ACC112 (cell line): ENCODE results near the gene TRPC4.

Experiments
- H2AFZ ChIP-seq: fragments of 200-600 bp; sonication (generic); one replicate; pipeline ENCODE4 v1.6.0; 2017; ENCODE audit warnings: antibody characterized with exemption, low read length; ENCODE audit not compliant: unreplicated experiment
- H3K27ac ChIP-seq: fragments of 200-600 bp; sonication (generic); 2 replicates; pipeline ENCODE4 v1.5.1; 2014; ENCODE audit warnings: low read depth, mild to moderate bottlenecking, antibody characterized with exemption, low read length, moderate library complexity
- H3K27me3 ChIP-seq: fragments of 200-600 bp; sonication (generic); 2 replicates; pipeline ENCODE4 v1.6.1; 2014; ENCODE audit warnings: mild to moderate bottlenecking, antibody characterized with exemption, low read length, moderate library complexity, mixed read lengths; ENCODE audit not compliant: insufficient read depth
- H3K36me3 ChIP-seq: fragments of 200-600 bp; sonication (generic); 2 replicates; pipeline ENCODE4 v1.6.1; 2016; ENCODE audit warnings: mild to moderate bottlenecking, antibody characterized with exemption, low read length, moderate library complexity, mixed read lengths; ENCODE audit not compliant: insufficient read depth
- H3K4me1 ChIP-seq: fragments of 200-600 bp; sonication (generic); one replicate; pipeline ENCODE4 v1.6.1; 2016; ENCODE audit warnings: low read length, mixed read lengths; ENCODE audit not compliant: insufficient read depth, unreplicated experiment, control insufficient read depth
- H3K4me3 ChIP-seq: fragments of 200-600 bp; sonication (generic); 2 replicates; pipeline ENCODE4 v1.5.1; 2014; ENCODE audit warnings: mild to moderate bottlenecking, low read depth, low read length
- H3K79me2 ChIP-seq: fragments of 200-600 bp; sonication (generic); one replicate; pipeline ENCODE4 v1.6.0; 2016; ENCODE audit warnings: low read length; ENCODE audit not compliant: control insufficient read depth, unreplicated experiment, insufficient read depth

The TRPC4 gene

GRCh38 chr13:37869756-37870488 is at the start of gene TRPC4:
TSS of gene TRPC4 (minus strand) at chr13:37869772. CDS start at chr13:37783333, 86,439 bp downstream.
- Histone ChIP-seq H3K27ac (peak within 1 kb of the TSS; percentile 54), H3K79me2 (no peaks in the 10 kb centered on the region), H3K4me3 (peak within 1 kb of the TSS; percentile 88), H3K27me3 (no peaks in the 10 kb centered on the region), H3K36me3 (no peaks in the 10 kb centered on the region), H3K4me1 (peaks cover 22% of the 10 kb centered on the region), H2AFZ (peak within 1 kb of the TSS; percentile 83)

- Histone ChIP-seq H3K27me3 (no peaks in the 10 kb centered on the region), H3K4me3 (peak overlapping the region; percentile 53), H3K27ac (no peak overlapping the region), H3K4me1 (peaks cover 12% of the 10 kb centered on the region), H2AFZ (peak overlapping the region; percentile 77), H3K79me2 (no peaks in the 10 kb centered on the region), H3K36me3 (no peaks in the 10 kb centered on the region)
Observed at GRCh38 chr13:37918751-37919150, 49.2 kb upstream of the TRPC4 start.

- Histone ChIP-seq H3K79me2 (no peaks in the 10 kb centered on the region), H2AFZ (peak overlapping the region; percentile 77), H3K36me3 (no peaks in the 10 kb centered on the region), H3K4me3 (peak overlapping the region; percentile 53; the same call in 1 of the 2 replicates), H3K4me1 (peaks cover 12% of the 10 kb centered on the region), H3K27me3 (no peaks in the 10 kb centered on the region), H3K27ac (no peak overlapping the region)
Observed at GRCh38 chr13:37918116-37918714, 48.6 kb upstream of the TRPC4 start.

GRCh38 chr13:37914781-37915391 is 45.3 kb upstream of the TRPC4 start:
- Histone ChIP-seq H3K4me3 (no peak overlapping the region), H3K27me3 (no peaks in the 10 kb centered on the region), H2AFZ (no peak overlapping the region), H3K4me1 (peaks cover 10% of the 10 kb centered on the region), H3K27ac (no peak overlapping the region), H3K36me3 (no peaks in the 10 kb centered on the region), H3K79me2 (no peaks in the 10 kb centered on the region)

GRCh38 chr13:37910790-37911189 is 41.2 kb upstream of the TRPC4 start:
- Histone ChIP-seq H3K4me3 (no peak overlapping the region), H3K4me1 (no peaks in the 10 kb centered on the region)

GRCh38 chr13:37906880-37907279 is 37.3 kb upstream of the TRPC4 start:
- Histone ChIP-seq H3K27ac (no peak overlapping the region), H3K36me3 (no peaks in the 10 kb centered on the region), H2AFZ (no peak overlapping the region), H3K79me2 (no peaks in the 10 kb centered on the region), H3K27me3 (no peaks in the 10 kb centered on the region), H3K4me3 (no peak overlapping the region), H3K4me1 (no peaks in the 10 kb centered on the region)

More at GRCh38 chr13:37910790-37911189, 41.2 kb upstream of the TRPC4 start:
- H2AFZ ChIP-seq: no peak overlapping the region
- no peaks in the 10 kb centered on the region for H3K27me3 ChIP-seq
- H3K79me2 ChIP-seq: no peaks in the 10 kb centered on the region
- no peaks in the 10 kb centered on the region for H3K36me3 ChIP-seq
- no peak overlapping the region for H3K27ac ChIP-seq

GRCh38 chr13:37905736-37906135 is 36.2 kb upstream of the TRPC4 start:
- Histone ChIP-seq H3K79me2 (no peaks in the 10 kb centered on the region), H3K36me3 (no peaks in the 10 kb centered on the region), H2AFZ (no peak overlapping the region), H3K4me1 (no peaks in the 10 kb centered on the region), H3K27ac (no peak overlapping the region), H3K4me3 (no peak overlapping the region), H3K27me3 (no peaks in the 10 kb centered on the region)

- H2AFZ ChIP-seq: no peak overlapping the region
Observed at GRCh38 chr13:37899753-37900152, 30.2 kb upstream of the TRPC4 start.

GRCh38 chr13:37893321-37893720 is 23.7 kb upstream of the TRPC4 start:
- Histone ChIP-seq H3K27me3 (no peaks in the 10 kb centered on the region), H3K4me3 (no peak overlapping the region), H3K4me1 (peaks cover 9% of the 10 kb centered on the region), H3K36me3 (no peaks in the 10 kb centered on the region), H2AFZ (no peak overlapping the region), H3K27ac (no peak overlapping the region), H3K79me2 (no peaks in the 10 kb centered on the region)

More at GRCh38 chr13:37899753-37900152, 30.2 kb upstream of the TRPC4 start:
- no peaks in the 10 kb centered on the region for H3K4me1 ChIP-seq
- H3K79me2 ChIP-seq: no peaks in the 10 kb centered on the region
- no peaks in the 10 kb centered on the region for H3K27me3 ChIP-seq
- H3K27ac ChIP-seq: no peak overlapping the region
- no peaks in the 10 kb centered on the region for H3K36me3 ChIP-seq
- H3K4me3 ChIP-seq: no peak overlapping the region

GRCh38 chr13:37889820-37890219 is 20.2 kb upstream of the TRPC4 start:
- Histone ChIP-seq H3K4me3 (no peak overlapping the region), H3K36me3 (no peaks in the 10 kb centered on the region), H3K27me3 (no peaks in the 10 kb centered on the region), H3K27ac (no peak overlapping the region), H2AFZ (peak overlapping the region; percentile 78), H3K79me2 (no peaks in the 10 kb centered on the region), H3K4me1 (peaks cover 9% of the 10 kb centered on the region)
